GM20000 (cell line): Measurements from ENCODE around the gene SPNS2.

ENCODE experiments used
- DNase-seq: peaks from one replicate; pipeline ENCODE4 v3.0.0; 2012; ENCODE audit warnings: low spot score
- CTCF ChIP-seq: IDR thresholded peaks from 2 replicates; pipeline ENCODE4 v1.5.1; 2012; ENCODE audit warnings: mild to moderate bottlenecking, control low read depth; ENCODE audit errors: extremely low read depth, missing control alignments

The SPNS2 gene

GRCh38 chr17:4538236-4539002, 39.7 kb downstream of the SPNS2 start:
- TF ChIP-seq CTCF = no peak
- no peak for DNase-seq

DNA sequence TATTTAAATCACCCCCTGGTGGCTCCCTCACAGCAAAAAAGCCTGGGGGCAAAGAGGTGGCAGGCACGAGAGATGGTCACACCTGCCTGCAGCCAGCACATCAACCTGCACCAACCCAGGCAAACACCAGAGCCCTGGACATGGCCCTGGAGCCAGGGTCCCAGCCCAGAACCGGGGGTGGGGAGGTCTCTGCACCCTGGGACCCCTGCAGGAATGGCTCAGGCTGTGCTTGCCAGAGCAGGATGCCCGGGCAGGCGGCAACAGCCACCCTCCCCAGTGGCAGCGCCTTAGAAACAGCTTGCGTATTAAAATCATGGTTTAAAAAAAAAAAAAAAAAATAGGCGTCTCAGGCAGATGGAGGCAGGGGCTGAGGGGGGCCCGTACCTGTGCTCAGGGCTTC, 40.3 kb downstream of the SPNS2 start:
- no peak for TF ChIP-seq CTCF
- no peak for DNase-seq

DNA sequence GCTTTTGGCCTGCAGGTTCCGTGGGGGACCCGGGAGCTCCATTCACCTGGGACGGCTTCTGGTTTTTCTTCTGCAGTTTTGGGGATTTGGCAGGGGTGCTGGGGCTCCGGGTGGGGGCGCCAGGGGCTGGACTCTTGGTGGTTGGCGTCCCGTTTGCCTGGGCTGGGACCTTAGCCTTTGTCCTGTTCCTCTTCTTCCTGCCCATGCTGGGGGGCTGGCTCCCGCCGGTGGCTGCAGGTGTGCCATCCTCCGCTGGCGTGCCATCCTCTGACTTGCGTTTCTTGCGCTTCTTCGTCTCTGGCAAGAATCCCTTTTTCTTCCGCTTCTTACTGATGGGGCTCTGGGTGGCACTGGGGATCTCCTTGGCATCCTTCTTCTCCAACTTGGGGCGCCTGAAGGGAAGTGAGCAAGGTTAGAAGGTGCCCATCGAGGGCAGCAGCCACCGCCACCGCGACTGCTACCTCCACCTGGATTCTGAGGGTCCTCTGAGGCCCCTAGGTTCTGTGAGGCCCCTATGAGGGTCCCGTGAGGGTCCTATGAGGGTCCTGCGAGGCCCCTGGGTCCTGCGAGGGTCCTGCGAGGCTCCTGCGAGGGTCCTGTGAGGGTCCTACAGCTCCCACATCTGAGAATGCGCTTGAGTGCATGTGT, 41.0 kb downstream of the SPNS2 start:
- TF ChIP-seq CTCF = no peak
- DNase-seq = no peak

DNA sequence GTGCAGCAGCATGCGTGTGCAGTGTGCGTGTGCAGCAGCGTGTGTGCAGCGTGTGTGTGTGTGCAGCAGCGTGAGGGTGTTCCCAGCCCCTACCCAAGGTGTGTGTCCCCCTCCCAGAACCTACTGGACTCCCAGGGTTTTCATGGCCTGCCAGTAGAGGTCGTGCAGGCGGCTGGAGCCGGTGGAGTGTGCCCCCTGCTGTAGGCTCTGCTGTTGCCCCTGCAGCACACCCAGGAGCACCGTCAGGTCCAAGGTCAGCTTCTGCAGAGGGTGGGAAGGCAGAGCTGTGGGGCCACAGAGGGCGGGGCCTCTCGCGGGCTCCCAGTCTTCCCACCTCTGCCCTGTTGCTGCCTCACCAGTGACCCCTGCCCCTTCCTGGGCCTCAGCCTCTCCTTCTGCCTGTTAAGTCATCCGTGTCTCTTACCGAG, 41.6 kb downstream of the SPNS2 start:
- TF ChIP-seq CTCF = no peak
- DNase-seq = no peak

- TF ChIP-seq CTCF = no peak
- DNase-seq = no peak
Measured at GRCh38 chr17:4540687-4541327, 42.1 kb downstream of the SPNS2 start.

- DNase-seq = no peak
- TF ChIP-seq CTCF = no peak
Measured at GRCh38 chr17:4541328-4542002, 42.8 kb downstream of the SPNS2 start.
